Measurements from ENCODE around the gene FBXO42. TPM values are rescaled to one million over a fixed set of nuclear protein-coding genes. Genes with fewer than 3 reads are reported as not detected.

The FBXO42 gene
- total RNA-seq, 6 donors from 2014 or later = 20.8 to 41.9 (median 24.0) TPM

DNA sequence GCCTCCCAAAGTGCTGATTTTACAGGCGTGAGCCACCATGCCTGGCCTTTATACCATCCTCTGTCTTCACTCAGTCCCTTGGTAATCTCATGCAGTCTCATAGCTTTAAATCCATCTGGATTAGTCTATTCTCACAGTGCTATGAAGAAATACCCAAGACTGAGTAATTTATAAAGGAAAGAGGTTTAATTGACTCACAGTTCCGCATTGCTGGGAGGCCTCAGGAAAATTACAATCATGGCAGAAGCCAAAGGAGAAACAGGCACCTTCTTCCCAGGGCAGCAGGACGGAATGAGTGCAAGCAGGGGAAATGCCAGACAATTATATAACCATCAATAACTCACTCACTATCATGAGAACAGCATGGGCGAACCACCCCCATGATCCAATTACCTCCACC is 66.2 kb downstream of the FBXO42 start:
- Histone ChIP-seq H3K9me3 (no peaks in the 10 kb centered on the region), H3K27me3 (no peaks in the 10 kb centered on the region), H3K4me1 (no peaks in the 10 kb centered on the region), H3K4me3 (no peak overlapping the region), H3K27ac (no peak overlapping the region), H3K36me3 (peaks cover 0 to 17% (median 4%) of the 10 kb centered on the region in 4 donors)
- DNase-seq = no peak
- no peak for ATAC-seq (ENCODE audit: low FRiP score in 2 of 2)
- 89 to 97% methylated on average over 4 of the region's 4 CpGs for WGBS, 2 donors
- TF ChIP-seq POLR2AphosphoS5 (IDR thresholded peaks at IDR 0.05) = no peak
- TF ChIP-seq, protein P1, sequence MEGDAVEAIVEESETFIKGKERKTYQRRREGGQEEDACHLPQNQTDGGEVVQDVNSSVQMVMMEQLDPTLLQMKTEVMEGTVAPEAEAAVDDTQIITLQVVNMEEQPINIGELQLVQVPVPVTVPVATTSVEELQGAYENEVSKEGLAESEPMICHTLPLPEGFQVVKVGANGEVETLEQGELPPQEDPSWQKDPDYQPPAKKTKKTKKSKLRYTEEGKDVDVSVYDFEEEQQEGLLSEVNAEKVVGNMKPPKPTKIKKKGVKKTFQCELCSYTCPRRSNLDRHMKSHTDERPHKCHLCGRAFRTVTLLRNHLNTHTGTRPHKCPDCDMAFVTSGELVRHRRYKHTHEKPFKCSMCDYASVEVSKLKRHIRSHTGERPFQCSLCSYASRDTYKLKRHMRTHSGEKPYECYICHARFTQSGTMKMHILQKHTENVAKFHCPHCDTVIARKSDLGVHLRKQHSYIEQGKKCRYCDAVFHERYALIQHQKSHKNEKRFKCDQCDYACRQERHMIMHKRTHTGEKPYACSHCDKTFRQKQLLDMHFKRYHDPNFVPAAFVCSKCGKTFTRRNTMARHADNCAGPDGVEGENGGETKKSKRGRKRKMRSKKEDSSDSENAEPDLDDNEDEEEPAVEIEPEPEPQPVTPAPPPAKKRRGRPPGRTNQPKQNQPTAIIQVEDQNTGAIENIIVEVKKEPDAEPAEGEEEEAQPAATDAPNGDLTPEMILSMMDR (IDR thresholded peaks at IDR 0.05) = no peak
- TF ChIP-seq POLR2A (IDR thresholded peaks at IDR 0.05) = no peak
- TF ChIP-seq EP300 (IDR thresholded peaks at IDR 0.05) = no peak

DNA sequence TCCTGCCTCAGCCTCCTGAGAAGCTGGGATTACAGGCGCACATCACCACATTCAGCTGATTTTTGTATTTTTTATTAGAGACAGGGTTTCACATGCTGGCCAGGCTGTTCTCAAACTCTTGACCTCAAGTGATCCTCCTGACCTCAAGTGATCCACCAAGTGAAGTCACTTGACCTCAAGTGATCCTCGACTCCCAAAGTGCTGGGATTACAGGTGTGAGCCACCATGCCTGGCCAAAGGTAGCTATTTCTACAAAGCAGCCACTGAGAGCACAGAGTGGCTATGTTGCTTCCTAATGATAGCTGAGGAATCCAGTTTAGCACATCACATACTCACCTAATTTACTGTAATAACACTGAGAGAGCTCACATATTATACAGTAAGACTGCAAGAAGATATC is 70.5 kb downstream of the FBXO42 start:
- ATAC-seq (ENCODE audit: low FRiP score in 2 of 2) (no peak), DNase-seq (peak in 1 of 2 donors; percentile 51)
- peaks cover 0 to 10% (median 4%) of the 10 kb centered on the region in 4 donors for H3K36me3 ChIP-seq
- no peaks in the 10 kb centered on the region for H3K9me3 ChIP-seq
- WGBS, 2 donors = 81 to 88% methylated on average over 2 of the region's 2 CpGs
- TF ChIP-seq POLR2AphosphoS5 (IDR thresholded peaks at IDR 0.05) (no peak), EP300 (IDR thresholded peaks at IDR 0.05) (no peak), POLR2A (IDR thresholded peaks at IDR 0.05) (no peak)
- TF ChIP-seq, protein P1 (IDR thresholded peaks at IDR 0.05) = no peak
- peaks cover 0 to 4% (median 0%) of the 10 kb centered on the region in 4 donors for H3K4me1 ChIP-seq
- no peak overlapping the region for H3K27ac ChIP-seq
- H3K4me3 ChIP-seq = no peak overlapping the region
- no peaks in the 10 kb centered on the region for H3K27me3 ChIP-seq

DNA sequence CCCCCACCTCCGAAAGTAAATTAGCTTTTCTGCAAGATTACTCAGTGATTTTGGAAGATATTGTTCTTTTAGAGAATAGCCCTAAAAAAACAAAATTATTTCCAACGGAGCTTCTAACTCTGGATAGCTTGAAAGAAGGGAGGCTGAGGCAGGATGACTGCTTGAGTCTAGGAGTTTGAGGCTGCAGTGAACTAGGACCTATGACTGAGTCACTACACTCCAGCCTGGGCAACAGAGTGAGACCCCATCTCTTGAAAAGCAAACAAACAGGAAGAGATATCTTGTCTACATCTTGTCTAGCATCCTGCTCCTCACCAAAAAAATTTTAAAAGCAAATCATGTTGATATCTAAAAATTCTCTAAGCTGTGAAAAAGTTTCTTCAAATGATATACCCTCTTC is 73.1 kb downstream of the FBXO42 start:
- WGBS, 2 donors = 54 to 74% methylated on average over 2 of the region's 2 CpGs
- Histone ChIP-seq H3K4me1 (peaks cover 0 to 4% (median 0%) of the 10 kb centered on the region in 4 donors), H3K4me3 (no peak overlapping the region), H3K27me3 (no peaks in the 10 kb centered on the region), H3K27ac (no peak overlapping the region), H3K9me3 (no peaks in the 10 kb centered on the region), H3K36me3 (no peaks in the 10 kb centered on the region)
- ATAC-seq (ENCODE audit: low FRiP score in 2 of 2) = no peak
- TF ChIP-seq, protein P1 (IDR thresholded peaks at IDR 0.05) = no peak
- TF ChIP-seq POLR2AphosphoS5 (IDR thresholded peaks at IDR 0.05) (no peak), POLR2A (IDR thresholded peaks at IDR 0.05) (no peak), EP300 (IDR thresholded peaks at IDR 0.05) (no peak)
- DNase-seq = no peak

DNA sequence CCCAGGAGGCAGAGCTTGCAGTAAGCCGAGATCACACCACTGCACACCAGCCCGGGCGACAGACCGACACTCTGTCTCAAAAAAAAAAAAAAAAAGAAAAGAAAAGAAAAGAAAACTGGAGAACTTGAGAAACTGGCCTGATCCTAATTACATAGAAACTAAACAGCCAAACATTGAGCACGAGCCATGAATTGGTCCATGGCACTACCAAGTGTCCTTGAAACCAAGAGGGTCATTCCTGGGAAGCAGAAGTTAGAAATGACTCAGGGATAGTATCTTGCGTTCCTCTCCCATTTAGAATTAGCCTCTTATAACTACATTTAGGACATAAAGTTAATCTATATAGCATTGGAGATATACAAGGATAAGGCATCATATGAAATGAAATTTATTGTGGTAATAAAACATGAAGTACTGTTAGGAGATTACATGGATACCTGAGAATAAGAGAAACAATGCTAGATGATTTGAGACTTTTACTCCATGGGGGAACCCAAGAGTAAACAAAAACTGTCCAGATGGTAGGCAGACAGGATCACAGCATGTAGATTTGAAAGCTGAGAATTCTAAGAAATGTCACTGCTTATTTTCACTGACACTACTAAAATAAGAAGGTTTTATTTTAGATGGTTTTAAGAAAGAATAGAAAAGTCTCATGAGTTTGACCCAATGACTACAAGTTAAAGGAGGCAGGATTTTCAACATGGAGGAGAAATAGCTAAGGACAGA is 75.8 kb downstream of the FBXO42 start:
- no peak overlapping the region for H3K27ac ChIP-seq
- DNase-seq = no peak
- 78 to 80% methylated on average over 6 of the region's 6 CpGs for WGBS, 2 donors
- H3K4me1 ChIP-seq = peaks cover 0 to 4% (median under 1%) of the 10 kb centered on the region in 4 donors
- H3K4me3 ChIP-seq = no peak overlapping the region
- TF ChIP-seq, protein P1 (IDR thresholded peaks at IDR 0.05) = no peak
- TF ChIP-seq EP300 (IDR thresholded peaks at IDR 0.05) = no peak
- no peak for TF ChIP-seq POLR2AphosphoS5 (IDR thresholded peaks at IDR 0.05)
- no peak for TF ChIP-seq POLR2A (IDR thresholded peaks at IDR 0.05)
- no peaks in the 10 kb centered on the region for H3K27me3 ChIP-seq
- ATAC-seq (ENCODE audit: low FRiP score in 2 of 2) = no peak
- H3K9me3 ChIP-seq = no peaks in the 10 kb centered on the region
- H3K36me3 ChIP-seq = no peaks in the 10 kb centered on the region

DNA sequence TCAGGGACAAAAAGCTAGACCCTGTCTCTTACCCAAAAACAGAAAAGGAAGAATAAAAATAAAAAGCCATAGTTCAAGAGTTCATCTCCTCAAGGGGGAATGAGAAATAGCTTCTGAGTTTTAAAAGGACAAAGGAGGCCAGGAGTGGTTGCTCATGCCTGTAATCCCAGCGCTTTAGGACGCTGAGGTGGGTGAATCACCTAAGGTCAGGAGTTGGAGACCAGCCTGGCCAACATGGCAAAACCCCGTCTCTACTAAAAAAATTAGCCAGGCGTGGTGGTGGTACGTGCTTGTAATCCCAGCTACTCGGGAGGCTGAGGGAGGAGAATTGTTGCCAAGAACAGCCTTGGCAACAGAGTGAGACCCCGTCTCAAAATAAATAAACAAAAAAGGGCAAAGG is 76.7 kb downstream of the FBXO42 start:
- H3K9me3 ChIP-seq = no peaks in the 10 kb centered on the region
- H3K27me3 ChIP-seq = no peaks in the 10 kb centered on the region
- no peak for DNase-seq
- no peak overlapping the region for H3K27ac ChIP-seq
- H3K4me3 ChIP-seq = no peak overlapping the region
- TF ChIP-seq EP300 (IDR thresholded peaks at IDR 0.05) (no peak), POLR2AphosphoS5 (IDR thresholded peaks at IDR 0.05) (no peak), POLR2A (IDR thresholded peaks at IDR 0.05) (no peak)
- TF ChIP-seq, protein P1 (IDR thresholded peaks at IDR 0.05) = no peak
- ATAC-seq (ENCODE audit: low FRiP score in 2 of 2) = no peak
- H3K36me3 ChIP-seq = no peaks in the 10 kb centered on the region
- H3K4me1 ChIP-seq = peaks cover 0 to 5% (median 2%) of the 10 kb centered on the region in 4 donors
- WGBS, 2 donors = 89 to 94% methylated on average over 7 of the region's 7 CpGs

All from upper lobe of left lung (tissue), 6 donors.